ENCODE results near the gene DPEP2NB.

Gene DPEP2NB

GRCh38 chr16:67967958-67968399 is 47.7 kb downstream of the DPEP2NB start:
- no peak for TF ChIP-seq CTCF (IDR thresholded peaks at IDR 0.05; ENCODE audit: insufficient read depth, missing control alignments)
- DNase-seq (ENCODE audit: insufficient read length, low spot score): no peak
- no peak for FAIRE-seq

GRCh38 chr16:67967183-67967957 is 48.3 kb downstream of the DPEP2NB start:
- DNase-seq (ENCODE audit: insufficient read length, low spot score): no peak
- TF ChIP-seq CTCF (IDR thresholded peaks at IDR 0.05; ENCODE audit: insufficient read depth, missing control alignments): no peak
- FAIRE-seq: no peak

DNA sequence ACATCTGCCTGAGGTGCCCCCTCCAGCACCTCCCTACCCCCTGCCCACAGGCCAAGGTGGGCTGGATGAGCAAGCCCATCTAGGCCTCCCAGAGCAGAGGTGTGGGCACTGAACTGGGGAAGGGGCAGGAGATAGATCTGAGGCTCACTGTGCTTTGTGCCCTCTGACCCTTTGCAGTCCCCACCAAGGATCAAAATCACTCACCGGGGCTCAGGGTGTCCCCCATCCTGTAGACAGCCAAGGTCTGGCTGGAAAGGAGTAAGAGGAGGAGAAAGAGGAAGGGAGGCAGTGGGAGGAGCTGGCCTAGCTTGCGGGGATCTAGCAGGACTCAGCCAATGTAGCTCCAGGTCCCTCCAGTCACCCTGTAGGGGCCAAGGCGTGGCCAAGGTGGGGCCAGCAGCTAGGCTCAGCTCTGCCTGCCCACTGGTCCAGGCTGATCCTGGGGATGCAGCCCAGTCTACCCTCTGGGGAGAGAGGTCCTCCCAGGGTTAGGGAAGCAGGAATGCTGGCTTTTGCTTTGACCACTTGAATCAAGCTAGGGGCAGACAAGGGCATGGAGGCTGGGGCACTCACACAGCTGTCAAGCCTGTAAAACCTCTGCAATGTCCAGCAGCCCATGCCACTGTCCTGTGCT is 49.0 kb downstream of the DPEP2NB start:
- no peak for TF ChIP-seq CTCF (IDR thresholded peaks at IDR 0.05; ENCODE audit: insufficient read depth, missing control alignments)
- FAIRE-seq (no peak), DNase-seq (ENCODE audit: insufficient read length, low spot score) (no peak)

- no peak for DNase-seq (ENCODE audit: insufficient read length, low spot score)
- FAIRE-seq: no peak
- TF ChIP-seq CTCF (IDR thresholded peaks at IDR 0.05; ENCODE audit: insufficient read depth, missing control alignments): no peak
Measured at GRCh38 chr16:67965668-67966548, 49.8 kb downstream of the DPEP2NB start.

GRCh38 chr16:67964477-67965131 is 51.1 kb downstream of the DPEP2NB start:
- TF ChIP-seq CTCF (IDR thresholded peaks at IDR 0.05; ENCODE audit: insufficient read depth, missing control alignments): no peak
- DNase-seq (ENCODE audit: insufficient read length, low spot score) (no peak), FAIRE-seq (no peak)

DNA sequence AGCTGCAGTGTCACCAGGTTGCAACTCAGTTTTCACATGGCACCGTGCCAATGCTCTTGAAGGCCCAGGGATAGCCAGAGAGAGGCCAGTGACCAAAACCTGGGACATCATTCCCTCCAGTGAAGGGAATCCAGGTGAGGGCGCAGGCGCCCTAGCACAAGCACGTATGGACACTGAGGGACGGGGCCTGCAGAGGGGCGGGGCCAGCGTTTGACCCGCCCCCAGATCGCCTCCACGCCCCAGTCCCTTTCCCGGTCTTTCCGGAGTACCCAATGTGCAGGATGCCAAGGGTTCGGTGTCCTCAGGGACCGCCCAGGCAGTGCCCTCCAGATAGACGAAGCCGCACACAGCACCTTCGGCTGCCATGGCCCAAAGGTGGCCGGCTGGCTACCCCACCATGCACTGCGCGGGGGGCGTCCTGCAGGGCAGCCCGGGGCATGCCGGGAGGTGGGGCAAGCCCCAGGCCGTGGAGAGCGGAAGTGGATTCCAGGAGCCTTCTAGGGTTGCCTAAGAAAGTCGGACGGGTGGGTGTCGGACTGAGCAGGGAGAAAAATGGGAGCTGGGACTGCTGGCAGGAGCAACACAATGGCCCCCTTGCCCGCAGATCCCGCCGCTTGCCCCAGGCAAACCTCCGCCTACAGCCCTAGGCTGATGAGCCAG is 51.9 kb downstream of the DPEP2NB start:
- no peak for TF ChIP-seq CTCF (IDR thresholded peaks at IDR 0.05; ENCODE audit: insufficient read depth, missing control alignments)
- DNase-seq (ENCODE audit: insufficient read length, low spot score): no peak

More for the DNA sequence above, 51.9 kb downstream of the DPEP2NB start:
- no peak for FAIRE-seq
